Thyroid gland (tissue), 4 donors: ENCODE results near the gene CD3E.

Experiments
- CTCF ChIP-seq, 6 experiments: fragments of 200-600 bp in 3 of 6; fragments of 450-650 bp in 3 of 6; sonication (generic) in 3 of 6; IDR thresholded peaks; one replicate each; pipeline ENCODE4 v1.5.1; 2016 to 2019; ENCODE audit warnings: antibody characterized with exemption in 6 of 6, mild to moderate bottlenecking in 2 of 6, inconsistent platforms in 1 of 6, moderate library complexity in 1 of 6
- POLR2A ChIP-seq, 2 donors: fragments of 450-650 bp; IDR thresholded peaks; one replicate each; pipeline ENCODE4 v1.6.1; 2017; ENCODE audit warnings: antibody characterized with exemption in 2 of 2, mild to moderate bottlenecking in 2 of 2, moderate library complexity in 1 of 2

GRCh38 chr11:118263112-118263511, 41.4 kb upstream of the CD3E start:
- no peak for TF ChIP-seq POLR2A (IDR thresholded peaks at IDR 0.05)
- TF ChIP-seq CTCF (IDR thresholded peaks at IDR 0.05): no peak
